HG03196 (cell line): ENCODE data around the gene DUSP14.

ENCODE experiments used
- ATAC-seq: cut with Tn5 transposase; IDR thresholded peaks from one replicate; pipeline ENCODE4 v1.9.1; 2021; ENCODE audit not compliant: unreplicated experiment

The DUSP14 gene

DNA sequence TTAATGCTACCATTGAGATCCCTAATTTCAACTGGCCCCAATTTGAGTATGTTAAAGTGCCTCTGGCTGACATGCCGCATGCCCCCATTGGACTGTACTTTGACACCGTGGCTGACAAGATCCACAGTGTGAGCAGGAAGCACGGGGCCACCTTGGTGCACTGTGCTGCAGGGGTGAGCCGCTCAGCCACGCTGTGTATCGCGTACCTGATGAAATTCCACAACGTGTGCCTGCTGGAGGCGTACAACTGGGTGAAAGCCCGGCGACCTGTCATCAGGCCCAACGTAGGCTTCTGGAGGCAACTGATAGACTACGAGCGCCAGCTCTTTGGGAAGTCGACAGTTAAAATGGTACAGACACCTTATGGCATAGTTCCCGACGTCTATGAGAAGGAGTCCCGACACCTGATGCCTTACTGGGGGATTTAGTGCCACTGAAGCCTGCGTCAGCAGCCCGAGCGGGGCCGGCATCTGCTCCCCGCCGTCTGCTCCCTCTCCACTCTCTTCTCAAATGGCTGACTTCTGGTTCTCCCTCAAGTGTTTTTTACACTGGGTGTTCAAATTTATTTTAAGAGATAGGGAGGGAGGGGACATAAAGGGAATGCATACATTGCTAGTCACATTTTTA lies 22.9 kb downstream of the DUSP14 start:
- ATAC-seq, result no peak

DNA sequence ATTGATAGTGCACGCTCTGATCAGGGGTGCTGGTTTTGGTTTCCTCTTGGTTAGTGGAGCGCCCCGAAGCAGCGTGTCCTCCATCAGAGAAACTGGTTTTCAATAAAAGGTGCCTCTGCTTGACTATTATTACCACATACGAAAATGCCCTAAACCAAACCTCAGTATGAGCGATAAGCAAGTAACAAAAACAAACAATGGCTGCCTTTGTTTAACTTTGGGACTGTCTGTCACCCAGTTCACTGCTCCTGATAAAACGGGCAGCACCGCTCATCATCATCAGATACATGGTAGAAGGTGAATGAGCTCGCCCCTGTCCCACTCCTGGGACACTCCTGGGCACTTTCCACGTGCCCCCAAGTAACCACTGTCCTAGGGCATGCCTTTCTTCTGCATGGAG lies 24.0 kb downstream of the DUSP14 start:
- no peak for ATAC-seq

DNA sequence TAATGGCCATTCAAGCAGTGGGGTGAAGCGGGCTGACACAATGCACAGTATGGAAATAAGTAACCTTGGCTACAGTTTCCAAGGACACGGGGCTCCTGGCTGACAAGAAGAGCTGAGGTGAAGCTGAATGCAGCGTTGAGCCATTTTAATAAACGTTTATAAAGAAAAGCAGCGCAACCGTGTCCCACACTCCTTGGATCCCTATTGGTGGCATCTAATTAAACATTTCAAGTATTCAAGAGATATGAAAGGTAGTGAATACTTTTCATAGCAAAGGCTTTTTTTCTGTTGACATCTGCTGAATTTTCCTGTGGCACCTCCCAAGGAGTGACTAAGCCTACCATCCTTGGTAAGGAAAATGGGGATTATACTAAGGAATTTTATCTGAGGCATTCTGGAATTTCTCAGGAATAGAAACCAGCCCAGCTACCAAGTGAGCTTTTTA lies 26.5 kb downstream of the DUSP14 start:
- ATAC-seq, result no peak

GRCh38 chr17:37517881-37518280 lies 28.2 kb downstream of the DUSP14 start:
- no peak for ATAC-seq

DNA sequence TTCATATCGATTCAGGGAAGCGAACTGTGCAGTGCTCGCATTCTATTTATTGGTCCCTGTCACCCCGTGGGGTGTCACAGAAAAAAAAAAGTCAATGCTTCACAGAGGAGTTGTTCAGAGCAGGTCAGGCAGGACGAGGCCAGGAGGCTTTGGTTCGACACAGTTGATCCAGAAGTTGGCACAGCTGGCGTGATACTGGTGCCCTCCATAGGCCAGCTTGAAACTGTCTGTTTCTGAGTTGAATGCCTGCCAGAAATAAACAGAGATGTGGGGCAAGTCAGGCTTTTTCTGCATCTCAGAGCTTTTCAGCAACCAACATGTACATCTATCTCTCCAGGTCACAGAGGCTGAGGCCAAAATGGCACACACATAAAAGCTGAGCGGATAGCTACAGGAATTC lies 29.1 kb downstream of the DUSP14 start:
- no peak for ATAC-seq

DNA sequence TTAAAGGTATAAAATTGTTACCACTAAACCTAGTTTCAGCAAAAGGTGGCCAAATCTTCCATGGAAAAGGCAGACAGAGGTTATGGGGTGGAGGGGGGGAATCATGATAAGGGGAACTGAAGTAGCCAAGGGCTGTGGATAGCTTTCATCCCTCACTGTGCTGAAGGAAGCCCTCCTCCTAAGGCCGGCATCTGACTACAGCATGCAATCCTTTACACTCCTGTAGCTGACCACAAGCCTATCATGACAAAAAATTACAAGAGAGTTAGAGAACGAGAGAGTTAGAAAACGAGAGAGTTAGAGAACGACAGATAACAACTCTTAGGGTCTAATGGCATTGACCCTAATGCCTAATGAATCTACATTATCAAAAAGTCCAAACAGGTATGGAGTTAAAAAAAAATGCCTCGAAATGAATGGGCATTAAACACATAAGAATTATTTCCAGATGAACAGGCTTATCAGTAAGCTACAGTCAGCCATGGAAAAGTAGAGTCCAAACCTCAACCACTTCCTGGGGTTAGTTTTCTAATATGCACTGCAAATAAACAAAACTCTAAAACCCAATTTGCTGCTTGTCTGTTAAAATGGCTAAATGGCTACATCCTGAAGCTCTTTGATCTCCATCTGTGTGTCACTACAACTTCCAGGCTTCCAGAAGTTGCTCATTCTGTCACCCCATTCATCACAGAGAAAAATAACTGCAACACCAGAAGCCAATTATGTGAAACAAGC lies 29.7 kb downstream of the DUSP14 start:
- ATAC-seq, result no peak

DNA sequence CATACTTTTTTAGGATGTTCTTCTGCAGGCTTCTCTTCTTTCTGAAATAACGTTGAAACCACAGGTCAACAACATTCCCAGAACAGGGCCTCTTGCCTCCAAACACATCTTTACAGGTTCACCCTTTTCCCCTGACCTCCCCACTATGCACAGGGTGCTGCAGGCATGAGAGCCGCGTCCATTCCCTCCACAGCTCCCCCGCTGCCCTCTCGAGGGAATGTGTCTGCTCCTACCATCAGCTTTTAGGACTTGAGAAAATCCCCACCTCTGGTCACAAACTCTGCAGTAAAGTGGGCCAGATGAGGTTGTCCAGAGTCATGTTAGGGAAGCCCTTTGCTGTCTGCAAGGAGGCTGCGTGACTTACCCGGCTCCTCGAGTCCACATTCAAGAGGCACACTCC lies 30.5 kb downstream of the DUSP14 start:
- no peak for ATAC-seq

GRCh38 chr17:37521821-37522220 lies 32.1 kb downstream of the DUSP14 start:
- no peak for ATAC-seq

- no peak for ATAC-seq
Observed at GRCh38 chr17:37523715-37524219, 34.1 kb downstream of the DUSP14 start.

DNA sequence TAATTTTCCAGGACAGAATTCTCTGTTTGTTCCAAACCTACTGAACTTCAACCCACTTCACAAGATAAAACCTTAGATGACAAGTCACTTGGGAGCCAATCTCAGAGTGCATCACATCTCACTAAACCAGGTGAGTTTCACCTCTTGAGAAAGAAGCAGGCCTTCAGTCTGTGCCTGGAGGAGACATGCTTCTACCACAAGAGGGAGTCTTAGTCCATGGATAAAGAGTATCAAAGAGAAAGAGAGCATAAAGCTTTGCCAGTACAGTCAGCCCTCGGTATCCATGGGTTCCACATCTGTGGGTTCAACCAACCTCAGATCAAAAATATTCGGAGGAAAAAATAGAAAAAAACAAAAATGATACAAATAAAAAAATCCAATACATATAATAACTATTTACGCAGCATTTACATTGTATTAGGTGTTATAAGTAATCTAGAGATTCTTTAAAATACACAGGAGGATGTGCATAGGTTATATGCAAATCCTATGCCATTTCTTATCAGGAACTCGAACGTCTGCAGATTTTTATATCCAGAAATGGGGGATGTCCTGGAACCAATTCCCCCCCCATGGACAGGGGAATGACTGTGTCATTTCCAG lies 37.7 kb downstream of the DUSP14 start:
- ATAC-seq, result no peak

DNA sequence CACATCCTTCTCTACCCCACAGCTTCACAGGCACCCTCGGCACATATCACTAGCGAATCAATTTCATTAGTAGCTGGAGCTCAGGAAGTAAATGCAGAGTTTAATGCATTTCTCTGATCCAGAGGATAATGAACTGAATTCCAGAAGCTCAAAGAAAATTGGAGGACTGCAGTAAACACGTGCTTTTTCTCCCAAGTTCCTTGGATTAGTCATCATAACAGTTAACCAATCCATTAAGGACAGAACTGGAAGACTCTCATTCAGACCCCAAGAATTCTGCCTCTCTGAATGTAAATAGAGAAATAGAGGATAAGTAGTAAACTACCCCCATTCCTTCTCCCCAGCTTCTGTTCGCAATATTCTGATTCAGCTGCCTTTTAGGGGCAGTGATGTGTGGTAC lies 40.7 kb downstream of the DUSP14 start:
- no peak for ATAC-seq

GRCh38 chr17:37532756-37533155 lies 43.1 kb downstream of the DUSP14 start:
- no peak for ATAC-seq

DNA sequence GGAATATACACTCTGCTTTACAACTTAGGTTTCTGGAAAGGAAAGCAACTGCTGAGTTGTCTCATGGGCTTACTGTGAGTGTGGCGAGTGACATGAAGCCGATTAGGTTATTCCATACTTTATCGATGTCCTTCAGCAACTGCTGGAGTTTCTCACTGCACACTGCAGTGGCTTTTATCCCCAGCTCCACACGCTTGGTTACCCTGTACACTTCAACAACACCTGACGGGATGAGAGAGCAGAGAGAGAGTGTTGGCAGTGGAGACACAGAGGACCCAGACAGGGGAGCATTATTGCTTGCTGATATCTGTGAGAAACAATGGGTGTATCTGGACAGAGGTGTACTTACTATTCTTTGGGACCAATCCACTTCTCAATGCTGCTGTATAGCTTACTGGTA lies 46.2 kb downstream of the DUSP14 start:
- ATAC-seq, result no peak

DNA sequence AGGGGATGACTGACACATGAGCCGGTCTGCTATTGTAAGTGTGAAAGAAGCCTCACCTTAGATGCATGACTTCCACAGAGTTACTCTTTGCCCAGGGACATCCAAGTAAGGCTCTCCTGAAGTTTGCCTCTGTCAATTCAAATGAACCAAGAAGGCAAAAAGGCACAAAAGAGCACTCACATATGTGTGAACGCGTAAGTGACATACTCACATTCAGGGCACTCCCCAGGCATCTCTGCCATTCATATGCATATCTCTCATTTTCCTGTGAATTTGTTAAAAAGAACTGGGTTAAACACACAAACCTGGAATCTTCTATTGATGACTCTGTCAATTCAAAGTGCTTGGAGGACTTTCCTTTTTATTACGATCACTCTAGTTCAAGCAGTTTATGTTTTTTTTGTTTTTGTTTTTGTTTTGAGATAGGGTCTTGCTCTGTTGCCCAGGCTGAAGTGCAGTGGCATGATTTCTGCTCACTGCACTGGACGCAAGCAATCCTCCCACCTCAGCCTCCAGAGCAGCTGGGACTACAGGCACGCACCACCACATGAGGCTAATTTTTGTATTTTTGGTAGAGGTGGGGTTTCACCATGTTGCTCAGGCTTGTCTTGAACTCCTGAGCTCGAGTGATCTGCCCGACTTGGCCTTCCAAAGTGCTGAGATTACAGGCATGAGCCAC lies 49.4 kb downstream of the DUSP14 start:
- ATAC-seq, result no peak

GRCh38 chr17:37541880-37542660 lies 52.4 kb downstream of the DUSP14 start:
- ATAC-seq, result no peak

GRCh38 chr17:37543637-37544052 lies 54.0 kb downstream of the DUSP14 start:
- ATAC-seq, result no peak

GRCh38 chr17:37545486-37545885 lies 55.8 kb downstream of the DUSP14 start:
- ATAC-seq, result no peak

DNA sequence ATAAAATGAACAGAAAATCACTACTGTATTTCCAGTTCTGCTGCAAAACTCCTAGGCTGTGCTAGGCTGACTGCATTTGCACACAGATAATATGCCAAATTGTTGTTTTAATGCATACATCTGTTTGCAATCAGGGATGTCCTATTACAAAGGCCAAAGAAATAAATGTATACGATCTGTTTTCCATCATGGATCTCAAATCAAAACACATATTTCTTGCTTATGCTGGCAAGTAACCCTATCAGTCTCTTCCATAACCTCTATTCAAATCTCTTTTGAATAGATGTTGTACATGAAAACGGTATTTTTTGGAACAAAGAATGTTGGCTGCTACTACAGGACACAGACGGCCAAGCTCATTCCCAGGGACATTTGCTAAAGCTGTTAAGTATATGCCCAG lies 56.6 kb downstream of the DUSP14 start:
- ATAC-seq, result no peak

DNA sequence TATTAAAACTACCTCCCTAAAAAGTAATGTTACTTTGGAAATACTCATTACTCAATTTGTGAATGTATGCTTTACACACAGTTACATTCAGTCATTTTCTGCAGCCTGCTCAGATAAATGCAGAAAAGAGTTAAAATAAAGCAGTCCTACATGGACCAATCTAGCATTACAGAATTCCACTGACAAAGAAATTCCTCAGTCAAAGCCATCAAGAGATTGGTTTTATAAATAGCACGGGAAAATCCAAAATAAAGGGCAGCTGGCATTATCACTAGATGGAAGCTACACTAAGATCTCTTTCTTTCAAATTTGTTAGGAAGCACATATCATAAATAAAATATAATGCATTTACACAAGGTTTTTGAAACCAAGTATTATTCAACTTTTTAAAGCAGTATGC lies 58.3 kb downstream of the DUSP14 start:
- no peak for ATAC-seq

- ATAC-seq, result no peak
Observed at GRCh38 chr17:37551788-37552187, 62.1 kb downstream of the DUSP14 start.
